A673 (cell line): ENCODE results near the gene ARHGAP21.

Source experiments
- CTCF ChIP-seq: fragments of 300-800, 200-600 bp; sonication (generic); conservative IDR thresholded peaks from 2 replicates; pipeline ENCODE4 v1.5.1; 2017; ENCODE audit warnings: low read depth, mild to moderate bottlenecking, antibody characterized with exemption, low read length, moderate library complexity, mixed read lengths
- EZH2 ChIP-seq: fragments of 200-600 bp; sonication (generic); IDR thresholded peaks from 2 replicates; pipeline ENCODE4 v1.6.1; 2017; ENCODE audit warnings: borderline replicate concordance, low read depth, mild to moderate bottlenecking, mixed read lengths, antibody characterized with exemption, low read length; ENCODE audit not compliant: poor library complexity, severe bottlenecking

- TF ChIP-seq CTCF (no peak), EZH2 (no peak)
Observed at GRCh38 chr10:24750695-24751094, 27.0 kb upstream of the ARHGAP21 start.
